Activated CD4-positive, alpha-beta T cell treated with anti-CD3 and anti-CD28 coated beads for 24 hours (primary cell): ENCODE data around the gene LTBP1.
"Not testable (repeated sequence)": the region's sequence is repeated elsewhere in the genome, so short reads cannot be mapped to it uniquely, and the experiment has no call there.

Experiments
- DNase-seq, 2 donors: peaks; one replicate each; pipeline ENCODE4 v3.0.0-alpha.2; 2020; ENCODE audit warnings: low read depth in 2 of 2

The LTBP1 gene

GRCh38 chr2:32946314-32947075, at the start of gene LTBP1:
Gene LTBP1 (plus strand): TSS chr2:32946953. CDS start chr2:32947325, 372 bp downstream.
- peak; percentile 29 to 47 for DNase-seq

- no peak for DNase-seq
These were observed 46.3 kb upstream of the LTBP1 start for GRCh38 chr2:32900246-32900973.

GRCh38 chr2:32901313-32901712, 45.4 kb upstream of the LTBP1 start:
- no peak for DNase-seq

- no peak for DNase-seq
These were observed 44.6 kb upstream of the LTBP1 start for GRCh38 chr2:32902174-32902573.

GRCh38 chr2:32902986-32903385, 43.8 kb upstream of the LTBP1 start:
- no peak for DNase-seq

- no peak for DNase-seq
These were observed 42.7 kb upstream of the LTBP1 start for GRCh38 chr2:32904074-32904473.

- no peak for DNase-seq
These were observed 42.0 kb upstream of the LTBP1 start for GRCh38 chr2:32904751-32905150.

GRCh38 chr2:32905270-32905669, 41.5 kb upstream of the LTBP1 start:
- DNase-seq = no peak

GRCh38 chr2:32910883-32911598, 35.7 kb upstream of the LTBP1 start:
- DNase-seq = no peak

GRCh38 chr2:32915694-32916093, 31.1 kb upstream of the LTBP1 start:
- no peak for DNase-seq

- no peak for DNase-seq
These were observed 28.0 kb upstream of the LTBP1 start for GRCh38 chr2:32918774-32919173.

- DNase-seq = not testable (repeated sequence)
These were observed 26.9 kb upstream of the LTBP1 start for GRCh38 chr2:32919901-32920300.

- not testable (repeated sequence) for DNase-seq
These were observed 25.3 kb upstream of the LTBP1 start for GRCh38 chr2:32921486-32921885.

GRCh38 chr2:32922501-32922900, 24.3 kb upstream of the LTBP1 start:
- DNase-seq = no peak

- DNase-seq = no peak
These were observed 23.6 kb upstream of the LTBP1 start for GRCh38 chr2:32923109-32923508.

- no peak for DNase-seq
These were observed 21.4 kb upstream of the LTBP1 start for GRCh38 chr2:32925283-32925815.

GRCh38 chr2:32925976-32926707, 20.6 kb upstream of the LTBP1 start:
- no peak for DNase-seq

- no peak for DNase-seq
These were observed 20.1 kb upstream of the LTBP1 start for GRCh38 chr2:32926708-32927084.

- no peak for DNase-seq
These were observed 16.3 kb upstream of the LTBP1 start for GRCh38 chr2:32930436-32930835.

GRCh38 chr2:32931519-32931918, 15.2 kb upstream of the LTBP1 start:
- DNase-seq = no peak

- DNase-seq = no peak
These were observed 14.6 kb upstream of the LTBP1 start for GRCh38 chr2:32931945-32932709.
